ENCODE data around the gene JAM3. TPM values are rescaled to one million over a fixed set of nuclear protein-coding genes. Genes with fewer than 3 reads are reported as not detected.

JAM3 gene
- total RNA-seq, 2 experiments from 2014 or later: 13.5 to 15.3 TPM

- peaks cover 38% of the 10 kb centered on the region for H3K4me1 ChIP-seq (ENCODE audit: insufficient read depth, low read length)
- no peaks in the 10 kb centered on the region for H3K36me3 Mint-ChIP-seq (ENCODE audit: low read depth)
- H3K27me3 ChIP-seq (ENCODE audit: control insufficient read depth in 1 of 2, insufficient read depth in 2 of 2, low read length in 2 of 2): no peaks in the 10 kb centered on the region
- DNase-seq (no peak), ATAC-seq (ENCODE audit: poor library complexity) (no peak)
- peaks cover 44% of the 10 kb centered on the region for H3K4me1 Mint-ChIP-seq (ENCODE audit: low read depth)
- CTCF ChIA-PET: no interaction called here
- no peaks in the 10 kb centered on the region for H3K9me3 Mint-ChIP-seq
- H3K27ac Mint-ChIP-seq: peak overlapping the region; percentile 85
- H3K36me3 ChIP-seq (ENCODE audit: insufficient read depth, low read length): no peaks in the 10 kb centered on the region
- H3K4me3 Mint-ChIP-seq: no peak overlapping the region
- no peaks in the 10 kb centered on the region for H3K27me3 Mint-ChIP-seq
- H3K27ac ChIP-seq (ENCODE audit: low read depth in 1 of 2, low read length in 2 of 2): no peak overlapping the region
- POLR2A ChIA-PET: interaction anchor here (0.9 to 3.3 kb wide), 4 partner anchors 8 to 81 kb away, joined by 3 to 23 read pairs (median 6); no protein-coding TSS in a partner anchor
- TF ChIP-seq, protein P1, sequence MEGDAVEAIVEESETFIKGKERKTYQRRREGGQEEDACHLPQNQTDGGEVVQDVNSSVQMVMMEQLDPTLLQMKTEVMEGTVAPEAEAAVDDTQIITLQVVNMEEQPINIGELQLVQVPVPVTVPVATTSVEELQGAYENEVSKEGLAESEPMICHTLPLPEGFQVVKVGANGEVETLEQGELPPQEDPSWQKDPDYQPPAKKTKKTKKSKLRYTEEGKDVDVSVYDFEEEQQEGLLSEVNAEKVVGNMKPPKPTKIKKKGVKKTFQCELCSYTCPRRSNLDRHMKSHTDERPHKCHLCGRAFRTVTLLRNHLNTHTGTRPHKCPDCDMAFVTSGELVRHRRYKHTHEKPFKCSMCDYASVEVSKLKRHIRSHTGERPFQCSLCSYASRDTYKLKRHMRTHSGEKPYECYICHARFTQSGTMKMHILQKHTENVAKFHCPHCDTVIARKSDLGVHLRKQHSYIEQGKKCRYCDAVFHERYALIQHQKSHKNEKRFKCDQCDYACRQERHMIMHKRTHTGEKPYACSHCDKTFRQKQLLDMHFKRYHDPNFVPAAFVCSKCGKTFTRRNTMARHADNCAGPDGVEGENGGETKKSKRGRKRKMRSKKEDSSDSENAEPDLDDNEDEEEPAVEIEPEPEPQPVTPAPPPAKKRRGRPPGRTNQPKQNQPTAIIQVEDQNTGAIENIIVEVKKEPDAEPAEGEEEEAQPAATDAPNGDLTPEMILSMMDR (IDR thresholded peaks at IDR 0.05): no peak
- H3K9me3 ChIP-seq (ENCODE audit: control insufficient read depth in 1 of 2, insufficient read depth in 1 of 2, low read length in 2 of 2): no peaks in the 10 kb centered on the region
- no peak overlapping the region for H3K4me3 ChIP-seq (ENCODE audit: low read length)
- intact Hi-C loops (cut with DNase I, micrococcal nuclease): loop anchor here in 1 of 2 experiments (5.0 kb wide), 1 partner anchor 41 kb away; no protein-coding TSS in a partner anchor
Measured at GRCh38 chr11:134028368-134028920, 40.4 kb upstream of the JAM3 start.

- Mint-ChIP-seq H3K27me3 (no peaks in the 10 kb centered on the region), H3K4me1 (ENCODE audit: low read depth) (peaks cover 67% of the 10 kb centered on the region), H3K9me3 (no peaks in the 10 kb centered on the region), H3K27ac (no peak overlapping the region), H3K4me3 (no peak overlapping the region), H3K36me3 (ENCODE audit: low read depth) (no peaks in the 10 kb centered on the region)
- ChIA-PET CTCF (interaction anchor here (0.6 kb wide), 1 partner anchor 21 kb away, joined by 3 read pairs; no protein-coding TSS in a partner anchor), POLR2A (interaction anchor here (1.0 kb wide), 1 partner anchor 103 kb away, joined by 3 read pairs; no protein-coding TSS in a partner anchor)
- peaks cover 61% of the 10 kb centered on the region for H3K4me1 ChIP-seq (ENCODE audit: insufficient read depth, low read length)
- DNase-seq: peak in 1 of 14 experiments; percentile 17
- no peaks in the 10 kb centered on the region for H3K27me3 ChIP-seq (ENCODE audit: control insufficient read depth in 1 of 2, insufficient read depth in 2 of 2, low read length in 2 of 2)
- H3K27ac ChIP-seq (ENCODE audit: low read depth in 1 of 2, low read length in 2 of 2): no peak overlapping the region
- ATAC-seq (ENCODE audit: poor library complexity): no peak
- TF ChIP-seq, protein P1 (IDR thresholded peaks at IDR 0.05): peak; percentile 13
- no peaks in the 10 kb centered on the region for H3K36me3 ChIP-seq (ENCODE audit: insufficient read depth, low read length)
- no peak overlapping the region for H3K4me3 ChIP-seq (ENCODE audit: low read length)
- no peaks in the 10 kb centered on the region for H3K9me3 ChIP-seq (ENCODE audit: control insufficient read depth in 1 of 2, insufficient read depth in 1 of 2, low read length in 2 of 2)
- intact Hi-C loops (cut with DNase I, micrococcal nuclease): loop anchor here in 1 of 2 experiments (5.0 kb wide), 1 partner anchor 64 kb away; no protein-coding TSS in a partner anchor
Measured at GRCh38 chr11:134030853-134031252, 38.0 kb upstream of the JAM3 start.

- TF ChIP-seq, protein P1 (IDR thresholded peaks at IDR 0.05): no peak
- Mint-ChIP-seq H3K27ac (no peak overlapping the region), H3K9me3 (no peaks in the 10 kb centered on the region), H3K4me1 (ENCODE audit: low read depth) (peaks cover 76% of the 10 kb centered on the region), H3K4me3 (peak overlapping the region; percentile 36), H3K36me3 (ENCODE audit: low read depth) (no peaks in the 10 kb centered on the region), H3K27me3 (no peaks in the 10 kb centered on the region)
- ChIA-PET CTCF (no interaction called here), POLR2A (interaction anchor here (1.2 kb wide), 1 partner anchor 192 kb away, joined by 3 read pairs; the partner anchor contains the start of gene NCAPD3)
- Histone ChIP-seq H3K36me3 (ENCODE audit: insufficient read depth, low read length) (no peaks in the 10 kb centered on the region), H3K27ac (ENCODE audit: low read depth in 1 of 2, low read length in 2 of 2) (no peak overlapping the region), H3K9me3 (ENCODE audit: control insufficient read depth in 1 of 2, insufficient read depth in 1 of 2, low read length in 2 of 2) (peaks cover 0 to 5% of the 10 kb centered on the region in 2 experiments), H3K27me3 (ENCODE audit: control insufficient read depth in 1 of 2, insufficient read depth in 2 of 2, low read length in 2 of 2) (no peaks in the 10 kb centered on the region), H3K4me1 (ENCODE audit: insufficient read depth, low read length) (peaks cover 63% of the 10 kb centered on the region), H3K4me3 (ENCODE audit: low read length) (no peak overlapping the region)
- DNase-seq: no peak
- intact Hi-C loops (cut with DNase I, micrococcal nuclease): loop anchor here in 1 of 2 experiments (5.0 kb wide), 1 partner anchor 65 kb away; no protein-coding TSS in a partner anchor
- ATAC-seq (ENCODE audit: poor library complexity): no peak
Measured at GRCh38 chr11:134032043-134032442, 36.8 kb upstream of the JAM3 start.
